A549 (cell line): ENCODE data around the gene SH3RF3.

ENCODE experiments used
- CBX8 ChIP-seq: fragments of 200-600 bp; sonication (generic); IDR thresholded peaks from 2 replicates; pipeline ENCODE4 v1.6.1; 2016
- CEBPB ChIP-seq, 2 experiments: fragments of >200 bp in 1 of 2; sonication (Bioruptor Twin) in 1 of 2; formaldehyde crosslinking in 1 of 2; IDR thresholded peaks; 2 replicates each; pipeline ENCODE4 v1.6.1; 2012 to 2016
- CTCF ChIP-seq: fragments of >200 bp; sonication (Bioruptor Twin); formaldehyde crosslinking; IDR thresholded peaks from 3 replicates; pipeline ENCODE4 v1.5.1; 2016
- ELK1 ChIP-seq: fragments of 150-350 bp; IDR thresholded peaks from 2 replicates; pipeline ENCODE4 v1.6.1; 2014; ENCODE audit warnings: low read depth, mild to moderate bottlenecking, low read length
- EP300 ChIP-seq, 2 experiments: fragments of >200 bp; sonication (Bioruptor Twin); formaldehyde crosslinking; IDR thresholded peaks; 2 replicates in 1 of 2; 3 replicates in 1 of 2; pipeline ENCODE4 v1.6.1; 2016 to 2017
- HEYL ChIP-seq: fragments of 250-450 bp; sonication (Bioruptor Pico); IDR thresholded peaks from 2 replicates; pipeline ENCODE4 v1.8.0; 2021; ENCODE audit warnings: mild to moderate bottlenecking, moderate library complexity
- JUNB ChIP-seq: fragments of >200 bp; sonication (Bioruptor Twin); formaldehyde crosslinking; IDR thresholded peaks from 2 replicates; pipeline ENCODE4 v1.6.1; 2016
- KDM1A ChIP-seq: fragments of 200-600 bp; sonication (generic); IDR thresholded peaks from 2 replicates; pipeline ENCODE4 v1.6.1; 2016; ENCODE audit warnings: low read depth, mild to moderate bottlenecking
- PBX3 ChIP-seq: IDR thresholded peaks from 2 replicates; pipeline ENCODE4 v1.6.1; 2012
- POLR2A ChIP-seq: IDR thresholded peaks from 2 replicates; pipeline ENCODE4 v1.6.1; 2012; ENCODE audit warnings: mild to moderate bottlenecking, low read length
- RAD21 ChIP-seq, 2 experiments: fragments of >200 bp in 1 of 2; sonication (Bioruptor Twin) in 1 of 2; formaldehyde crosslinking in 1 of 2; IDR thresholded peaks in 1 of 2; conservative IDR thresholded peaks in 1 of 2; 2 replicates in 1 of 2; 3 replicates in 1 of 2; pipeline ENCODE4 v1.6.1; 2012 to 2018; ENCODE audit warnings: inconsistent platforms in 1 of 2
- REST ChIP-seq: fragments of 200-600 bp; sonication (generic); IDR thresholded peaks from 2 replicates; pipeline ENCODE4 v1.6.1; 2016; ENCODE audit warnings: antibody characterized with exemption, mild to moderate bottlenecking, moderate library complexity
- RFX5 ChIP-seq: fragments of 450-650 bp; IDR thresholded peaks from 2 replicates; pipeline ENCODE4 v1.7.1; 2014; ENCODE audit warnings: antibody characterized with exemption, mild to moderate bottlenecking, moderate library complexity
- RNF2 ChIP-seq: fragments of 200-600 bp; sonication (generic); IDR thresholded peaks from 2 replicates; pipeline ENCODE4 v1.6.1; 2016; ENCODE audit warnings: low read depth, mild to moderate bottlenecking, antibody characterized with exemption, moderate library complexity, borderline replicate concordance

GRCh38 chr2:109535217-109535946 lies 406.4 kb downstream of the SH3RF3 start:
- no peak for TF ChIP-seq CEBPB (IDR thresholded peaks at IDR 0.05)
- no peak for TF ChIP-seq RFX5
- no peak for TF ChIP-seq CTCF
- no peak for TF ChIP-seq POLR2A
- TF ChIP-seq REST, result no peak
- TF ChIP-seq ELK1, result no peak
- no peak for TF ChIP-seq EP300 (IDR thresholded peaks at IDR 0.05)
- TF ChIP-seq RNF2, result no peak
- TF ChIP-seq CBX8, result no peak
- TF ChIP-seq PBX3, result no peak
- no peak for TF ChIP-seq KDM1A
- no peak for TF ChIP-seq JUNB
- TF ChIP-seq RAD21 (conservative IDR thresholded peaks at IDR 0.05 in 1 of 2, IDR thresholded peaks at IDR 0.05 in 1 of 2), result no peak
- no peak for TF ChIP-seq HEYL (CRISPR knock-in tag)
